ENCODE results near the gene GUCD1. TPM values are rescaled to one million over a fixed set of nuclear protein-coding genes. Genes with fewer than 3 reads are reported as not detected.

GUCD1 gene
- total and polyA plus RNA-seq, 2 of the 13 experiments (the other 11 are each of a cell fraction or from before 2014, with no cell fraction given) = 128 to 245 TPM

DNA sequence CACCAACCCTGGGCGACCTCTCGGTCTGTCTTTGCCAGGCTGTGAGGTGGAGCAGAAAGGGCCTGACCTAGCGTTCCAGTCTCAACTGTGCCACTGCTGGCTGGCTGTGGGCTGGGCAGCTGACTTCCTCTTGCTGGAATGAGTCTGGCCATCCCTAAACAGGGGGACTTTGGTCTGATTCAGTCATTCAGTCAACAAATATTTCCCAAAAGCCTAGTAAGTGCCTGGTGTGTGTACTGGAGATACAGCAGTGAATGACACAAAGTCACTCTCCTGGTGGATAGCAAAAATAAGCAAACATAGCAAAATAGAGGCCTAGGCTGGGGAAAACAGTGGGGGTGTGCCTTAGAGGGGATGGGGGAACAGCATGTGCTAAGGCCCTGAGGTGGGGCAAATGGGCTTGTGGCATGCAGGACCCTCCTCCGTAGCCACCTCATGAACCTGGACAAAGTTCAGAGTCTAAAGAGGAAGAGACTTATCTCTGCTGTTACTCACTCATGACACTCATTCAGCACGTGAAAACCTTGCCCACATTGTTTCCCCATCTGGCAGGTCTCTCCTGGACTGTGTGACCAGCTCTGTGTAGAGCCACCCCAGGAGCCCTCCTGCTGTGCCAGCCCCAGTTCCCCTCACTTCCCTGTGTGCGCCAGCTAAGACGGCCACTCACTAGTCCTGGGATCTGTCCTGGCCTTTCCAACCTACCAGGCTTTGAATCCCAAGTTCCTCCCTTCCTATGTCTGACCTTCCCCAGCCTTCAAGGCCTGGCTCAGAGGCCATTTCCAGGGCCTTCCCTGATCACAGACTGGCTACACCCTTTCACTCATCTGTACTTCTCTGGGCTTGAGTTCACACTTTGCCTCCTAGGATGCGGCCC lies 4.7 kb downstream of the GUCD1 start (continued):
- TF ChIP-seq, protein P1, sequence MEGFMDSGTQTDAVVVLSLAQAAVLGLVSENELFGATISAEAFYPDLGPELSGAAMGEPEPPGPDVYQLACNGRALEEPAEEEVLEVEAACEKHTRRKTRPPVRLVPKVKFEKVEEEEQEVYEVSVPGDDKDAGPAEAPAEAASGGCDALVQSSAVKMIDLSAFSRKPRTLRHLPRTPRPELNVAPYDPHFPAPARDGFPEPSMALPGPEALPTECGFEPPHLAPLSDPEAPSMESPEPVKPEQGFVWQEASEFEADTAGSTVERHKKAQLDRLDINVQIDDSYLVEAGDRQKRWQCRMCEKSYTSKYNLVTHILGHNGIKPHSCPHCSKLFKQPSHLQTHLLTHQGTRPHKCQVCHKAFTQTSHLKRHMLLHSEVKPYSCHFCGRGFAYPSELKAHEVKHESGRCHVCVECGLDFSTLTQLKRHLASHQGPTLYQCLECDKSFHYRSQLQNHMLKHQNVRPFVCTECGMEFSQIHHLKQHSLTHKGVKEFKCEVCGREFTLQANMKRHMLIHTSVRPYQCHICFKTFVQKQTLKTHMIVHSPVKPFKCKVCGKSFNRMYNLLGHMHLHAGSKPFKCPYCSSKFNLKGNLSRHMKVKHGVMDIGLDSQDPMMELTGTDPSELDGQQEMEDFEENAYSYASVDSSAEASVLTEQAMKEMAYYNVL (CRISPR knock-in tag; IDR thresholded peaks at IDR 0.05; ENCODE audit: borderline replicate concordance) = peak; percentile 86
- TF ChIP-seq ZNF605 (CRISPR knock-in tag; IDR thresholded peaks at IDR 0.05) (peak; percentile 91), KMT2A (CRISPR knock-in tag; IDR thresholded peaks at IDR 0.05) (0 out of 2 replicates have a peak, but pooled peaks have one; percentile 26), RBM22 (optimal IDR thresholded peaks at IDR 0.05; ENCODE audit: low read length) (peak; percentile 28), ZBTB7B (CRISPR knock-in tag; IDR thresholded peaks at IDR 0.05) (peak; percentile 92), RAD51 (IDR thresholded peaks at IDR 0.05; ENCODE audit: borderline replicate concordance) (peak; percentile 14; the same call in 1 of the 2 replicates), SRSF4 (IDR thresholded peaks at IDR 0.05; ENCODE audit: low read depth, low read length, poor library complexity, severe bottlenecking) (no peak), SIN3B (IDR thresholded peaks at IDR 0.05; ENCODE audit: low read length) (no peak), SRSF9 (IDR thresholded peaks at IDR 0.05; ENCODE audit: borderline replicate concordance, insufficient read depth, low read depth, low read length, poor library complexity, severe bottlenecking) (no peak), SRY (CRISPR knock-in tag; IDR thresholded peaks at IDR 0.05) (no peak), CC2D1A (CRISPR knock-in tag; IDR thresholded peaks at IDR 0.05) (0 out of 2 replicates have a peak, but pooled peaks have one; percentile 53), ZNF382 (CRISPR knock-in tag; IDR thresholded peaks at IDR 0.05; ENCODE audit: borderline replicate concordance) (no peak), TGIF2 (CRISPR knock-in tag; IDR thresholded peaks at IDR 0.05) (peak; percentile 83; the same call in 1 of the 2 replicates), RCOR2 (CRISPR knock-in tag; IDR thresholded peaks at IDR 0.05) (peak; percentile 92), ZNF703 (CRISPR knock-in tag; IDR thresholded peaks at IDR 0.05; ENCODE audit: borderline replicate concordance) (no peak), PLRG1 (conservative IDR thresholded peaks at IDR 0.05) (no peak), MAFF (IDR thresholded peaks at IDR 0.05; ENCODE audit: low read depth, low read length) (peak; percentile 95), NR2F1 (CRISPR knock-in tag; IDR thresholded peaks at IDR 0.05) (peak; percentile 48 to 72; a peak in 3 of 4 replicates), NFIC (IDR thresholded peaks at IDR 0.05; ENCODE audit: low read length) (peak; percentile 80), SOX6 (IDR thresholded peaks at IDR 0.05) (no peak), SOX6 (CRISPR knock-in tag; IDR thresholded peaks at IDR 0.05) (peak; percentile 98)
- TF ChIP-seq, protein P2, sequence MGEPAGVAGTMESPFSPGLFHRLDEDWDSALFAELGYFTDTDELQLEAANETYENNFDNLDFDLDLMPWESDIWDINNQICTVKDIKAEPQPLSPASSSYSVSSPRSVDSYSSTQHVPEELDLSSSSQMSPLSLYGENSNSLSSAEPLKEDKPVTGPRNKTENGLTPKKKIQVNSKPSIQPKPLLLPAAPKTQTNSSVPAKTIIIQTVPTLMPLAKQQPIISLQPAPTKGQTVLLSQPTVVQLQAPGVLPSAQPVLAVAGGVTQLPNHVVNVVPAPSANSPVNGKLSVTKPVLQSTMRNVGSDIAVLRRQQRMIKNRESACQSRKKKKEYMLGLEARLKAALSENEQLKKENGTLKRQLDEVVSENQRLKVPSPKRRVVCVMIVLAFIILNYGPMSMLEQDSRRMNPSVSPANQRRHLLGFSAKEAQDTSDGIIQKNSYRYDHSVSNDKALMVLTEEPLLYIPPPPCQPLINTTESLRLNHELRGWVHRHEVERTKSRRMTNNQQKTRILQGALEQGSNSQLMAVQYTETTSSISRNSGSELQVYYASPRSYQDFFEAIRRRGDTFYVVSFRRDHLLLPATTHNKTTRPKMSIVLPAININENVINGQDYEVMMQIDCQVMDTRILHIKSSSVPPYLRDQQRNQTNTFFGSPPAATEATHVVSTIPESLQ (CRISPR knock-in tag; conservative IDR thresholded peaks at IDR 0.05) = no peak; the same call in 1 of the 2 replicates
- TF ChIP-seq, protein P3, sequence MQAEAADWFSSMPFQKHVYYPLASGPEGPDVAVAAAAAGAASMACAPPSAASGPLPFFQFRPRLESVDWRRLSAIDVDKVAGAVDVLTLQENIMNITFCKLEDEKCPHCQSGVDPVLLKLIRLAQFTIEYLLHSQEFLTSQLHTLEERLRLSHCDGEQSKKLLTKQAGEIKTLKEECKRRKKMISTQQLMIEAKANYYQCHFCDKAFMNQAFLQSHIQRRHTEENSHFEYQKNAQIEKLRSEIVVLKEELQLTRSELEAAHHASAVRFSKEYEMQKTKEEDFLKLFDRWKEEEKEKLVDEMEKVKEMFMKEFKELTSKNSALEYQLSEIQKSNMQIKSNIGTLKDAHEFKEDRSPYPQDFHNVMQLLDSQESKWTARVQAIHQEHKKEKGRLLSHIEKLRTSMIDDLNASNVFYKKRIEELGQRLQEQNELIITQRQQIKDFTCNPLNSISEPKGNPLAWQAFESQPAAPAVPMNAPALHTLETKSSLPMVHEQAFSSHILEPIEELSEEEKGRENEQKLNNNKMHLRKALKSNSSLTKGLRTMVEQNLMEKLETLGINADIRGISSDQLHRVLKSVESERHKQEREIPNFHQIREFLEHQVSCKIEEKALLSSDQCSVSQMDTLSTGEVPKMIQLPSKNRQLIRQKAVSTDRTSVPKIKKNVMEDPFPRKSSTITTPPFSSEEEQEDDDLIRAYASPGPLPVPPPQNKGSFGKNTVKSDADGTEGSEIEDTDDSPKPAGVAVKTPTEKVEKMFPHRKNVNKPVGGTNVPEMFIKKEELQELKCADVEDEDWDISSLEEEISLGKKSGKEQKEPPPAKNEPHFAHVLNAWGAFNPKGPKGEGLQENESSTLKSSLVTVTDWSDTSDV (CRISPR knock-in tag; IDR thresholded peaks at IDR 0.05) = no peak; the same call in 1 of the 2 replicates
